Spinal cord (tissue), 10 donors: Measurements from ENCODE around the gene PCBD1. TPM values are rescaled to one million over a fixed set of nuclear protein-coding genes. Genes with fewer than 3 reads are reported as not detected.

Experiments
- DNase-seq, 6 donors: peaks; one replicate each; pipeline versions ENCODE4 v3.0.0 to v3.0.0-alpha.2; 2013 to 2015; ENCODE audit warnings: low spot score in 6 of 6, low read depth in 4 of 6
- H3K27ac ChIP-seq: one replicate; pipeline ENCODE4 v1.5.1; 2013; ENCODE audit warnings: low read depth, low read length, control low read depth
- H3K27me3 ChIP-seq: one replicate; pipeline ENCODE4 v1.6.1; 2013; ENCODE audit warnings: low read length; ENCODE audit not compliant: control insufficient read depth, insufficient read depth
- H3K36me3 ChIP-seq: one replicate; pipeline ENCODE4 v1.6.1; 2013; ENCODE audit warnings: low read length; ENCODE audit not compliant: control insufficient read depth, insufficient read depth
- H3K4me1 ChIP-seq: one replicate; pipeline ENCODE4 v1.6.1; 2013; ENCODE audit warnings: low read length; ENCODE audit not compliant: control insufficient read depth, insufficient read depth
- H3K4me3 ChIP-seq: one replicate; pipeline ENCODE4 v1.5.1; 2013; ENCODE audit warnings: low read depth, low read length, control low read depth
- H3K9me3 ChIP-seq: one replicate; pipeline ENCODE4 v1.6.1; 2013; ENCODE audit warnings: low read length; ENCODE audit not compliant: control insufficient read depth, insufficient read depth
- WGBS: methylation state at CpG from one replicate; pipeline ENCODE4 v1.1.5; 2013; ENCODE audit warnings: missing lambda C conversion rate; ENCODE audit not compliant: insufficient coverage; 5-methylcytosine and 5-hydroxymethylcytosine counted together
- polyA plus RNA-seq, 2 donors: library from polyadenylated mRNA; unstranded; fragments of 120-200 nt; gene quantifications; one replicate each; pipeline ENCODE4 v1.2.1, GENCODE V29; 2013; ENCODE audit not compliant: insufficient read length in 2 of 2
- total RNA-seq, 2 donors: library from RNA; depleted of rRNA in 1 of 2; stranded (reverse); fragments of 120-200 nt in 1 of 2; fragments of >200 nt in 1 of 2; gene quantifications; one replicate each; pipeline versions ENCODE4 v1.2.3 to v1.2.4, GENCODE V29; 2013 to 2014
- donor health status: healthy.

Gene PCBD1
- total and polyA plus RNA-seq, 4 donors = 29.2 to 88.1 (median 76.8) TPM

DNA sequence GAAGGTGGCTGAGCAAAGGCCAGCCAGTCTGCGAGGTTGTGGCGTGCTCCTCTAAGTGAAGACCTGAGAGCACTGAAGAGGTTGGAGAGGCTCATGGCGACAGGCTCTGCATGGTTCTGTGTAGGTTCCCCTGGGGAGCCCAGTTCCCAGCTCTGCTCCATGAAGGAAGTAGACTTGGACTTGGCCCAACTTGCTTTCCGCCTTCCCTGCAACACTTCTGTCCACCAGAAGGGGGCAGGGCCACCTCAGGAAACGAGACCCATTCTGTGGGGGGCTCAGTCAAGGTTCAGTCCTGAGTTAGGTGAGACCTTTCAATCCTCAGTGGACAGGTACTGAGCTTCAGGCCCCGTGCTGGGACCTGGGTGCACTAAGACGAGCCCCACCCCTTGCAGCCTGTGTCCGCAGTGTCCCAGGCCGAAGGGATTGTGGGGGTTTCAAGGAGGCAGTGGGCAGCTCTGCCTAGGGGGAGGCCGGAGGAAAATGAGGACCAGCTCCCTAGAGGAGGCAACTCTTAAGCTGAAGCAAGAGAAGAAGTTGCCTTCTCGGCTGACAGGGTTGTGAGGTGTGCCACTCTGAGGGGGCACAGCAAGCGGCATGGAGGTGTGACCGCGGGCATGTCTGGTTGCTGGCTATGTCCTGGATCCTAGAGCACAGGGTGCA, 15.0 kb upstream of the PCBD1 start:
- DNase-seq = peak in 5 of 6 donors; percentile 43 to 87 (median 49)
- no peak overlapping the region for H3K27ac ChIP-seq
- no peaks in the 10 kb centered on the region for H3K36me3 ChIP-seq
- 55% methylated on average over 14 of the region's 14 CpGs for WGBS
- H3K4me1 ChIP-seq = peaks cover 16% of the 10 kb centered on the region
- H3K4me3 ChIP-seq = no peak overlapping the region
- no peaks in the 10 kb centered on the region for H3K9me3 ChIP-seq
- no peaks in the 10 kb centered on the region for H3K27me3 ChIP-seq

DNA sequence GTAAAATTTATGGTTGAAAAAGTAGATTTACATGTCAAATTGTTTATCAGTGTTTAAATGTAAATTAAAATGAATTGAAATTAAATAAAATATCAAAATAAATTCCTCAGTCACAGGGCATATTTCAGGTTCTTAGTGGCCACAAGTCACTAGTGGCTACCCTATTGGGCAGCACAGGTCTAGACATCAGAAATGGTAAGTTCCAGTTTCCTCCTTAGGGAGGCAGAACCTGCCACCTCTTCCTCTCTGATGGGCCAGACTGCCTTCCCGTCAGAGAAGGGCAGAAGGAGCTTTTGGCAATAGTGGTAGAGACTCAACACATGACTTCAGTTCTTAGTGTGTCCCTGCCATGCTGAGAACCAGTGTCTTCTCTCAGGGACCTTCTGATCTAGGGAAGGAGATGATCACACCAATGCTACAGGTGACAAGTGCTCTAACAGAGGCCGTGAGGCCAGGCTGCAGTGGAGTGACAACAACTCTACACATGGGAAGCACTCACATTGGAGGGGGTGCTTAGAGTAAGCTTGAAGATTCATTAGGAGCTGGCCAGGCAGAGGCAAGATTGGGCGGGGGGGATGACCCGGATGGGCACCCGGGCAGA, 14.4 kb upstream of the PCBD1 start:
- WGBS = 86% methylated on average over 5 of the region's 5 CpGs
- no peak for DNase-seq
- no peaks in the 10 kb centered on the region for H3K36me3 ChIP-seq
- H3K4me3 ChIP-seq = no peak overlapping the region
- H3K4me1 ChIP-seq = peaks cover 16% of the 10 kb centered on the region
- H3K27ac ChIP-seq = no peak overlapping the region
- H3K27me3 ChIP-seq = no peaks in the 10 kb centered on the region
- H3K9me3 ChIP-seq = no peaks in the 10 kb centered on the region

DNA sequence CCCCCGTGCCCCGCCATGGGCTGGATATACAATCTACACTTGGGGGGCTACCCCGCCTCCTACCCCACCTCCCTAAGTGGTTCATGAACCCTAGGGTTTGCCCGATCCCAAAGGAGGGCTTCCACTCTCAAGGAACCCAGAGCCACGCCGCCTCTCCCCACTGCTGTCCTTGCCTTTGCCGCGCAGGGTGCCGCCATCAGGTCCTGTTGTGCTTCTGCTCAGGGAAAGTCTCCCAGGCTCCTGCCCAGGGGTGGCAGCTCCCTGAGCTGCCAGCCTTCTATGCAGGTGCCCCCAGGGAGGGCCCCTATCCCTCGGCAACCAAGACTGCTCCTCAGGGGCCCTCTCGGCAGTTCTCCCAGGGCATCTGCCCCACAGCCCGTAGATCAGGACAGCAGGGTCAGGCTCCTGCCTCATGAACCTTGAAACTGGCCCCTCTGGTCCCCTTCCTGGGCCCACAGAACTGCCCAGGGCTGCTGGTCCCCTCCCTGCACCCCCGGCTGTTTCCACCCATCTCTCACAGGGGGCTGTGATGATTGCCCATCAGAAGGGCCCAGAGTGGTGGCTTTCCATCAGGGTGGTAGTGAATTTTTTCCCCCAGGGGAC, 13.0 kb upstream of the PCBD1 start:
- Histone ChIP-seq H3K4me1 (peaks cover 8% of the 10 kb centered on the region), H3K27ac (no peak overlapping the region), H3K27me3 (no peaks in the 10 kb centered on the region), H3K9me3 (no peaks in the 10 kb centered on the region), H3K4me3 (no peak overlapping the region), H3K36me3 (no peaks in the 10 kb centered on the region)
- WGBS = 82% methylated on average over 12 of the region's 13 CpGs
- no peak for DNase-seq

DNA sequence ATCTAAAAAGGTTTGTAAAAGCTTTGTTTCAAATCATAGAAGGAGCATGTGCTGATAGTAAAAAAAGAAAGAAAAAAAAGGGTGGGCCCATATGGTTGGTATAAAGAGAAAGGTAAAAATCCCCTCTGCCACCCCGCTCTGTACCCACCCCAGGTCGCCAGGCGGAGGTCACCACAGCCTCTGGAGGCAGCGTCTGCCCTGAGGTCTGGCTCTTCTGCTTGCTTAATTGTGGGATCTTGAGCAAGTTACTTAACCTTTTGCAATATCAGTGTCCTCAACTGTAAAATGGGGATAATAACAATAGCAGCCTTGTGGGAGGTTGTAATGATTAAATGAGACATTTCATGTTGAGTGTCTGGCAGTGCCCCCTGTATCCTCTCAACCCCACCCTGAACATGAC, 10.7 kb upstream of the PCBD1 start:
- H3K27me3 ChIP-seq = no peaks in the 10 kb centered on the region
- WGBS = no CpG with 5 or more reads among the region's 4 CpGs
- no peaks in the 10 kb centered on the region for H3K36me3 ChIP-seq
- H3K4me3 ChIP-seq = no peak overlapping the region
- no peak overlapping the region for H3K27ac ChIP-seq
- H3K4me1 ChIP-seq = peaks cover 8% of the 10 kb centered on the region
- no peak for DNase-seq
- no peaks in the 10 kb centered on the region for H3K9me3 ChIP-seq

DNA sequence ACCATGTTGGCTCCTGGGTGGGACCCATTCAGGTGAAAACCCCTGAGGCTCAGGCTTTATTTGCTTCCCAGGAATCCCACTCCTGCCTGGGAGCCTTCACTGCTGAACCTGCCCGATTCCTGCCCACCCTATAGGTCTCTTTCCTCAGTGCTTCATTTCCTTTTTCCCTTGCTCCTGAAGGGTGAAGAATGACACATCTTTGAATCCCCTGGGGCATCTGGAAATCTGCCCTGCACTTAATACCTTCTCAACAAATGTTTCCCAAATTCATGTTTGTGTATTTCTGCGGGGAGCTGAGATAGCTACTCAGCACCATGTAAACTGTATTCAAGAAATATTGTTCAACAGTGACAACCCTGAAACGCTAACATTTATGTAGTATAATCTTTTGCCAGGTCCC, 10.3 kb upstream of the PCBD1 start:
- H3K9me3 ChIP-seq = no peaks in the 10 kb centered on the region
- no peaks in the 10 kb centered on the region for H3K36me3 ChIP-seq
- no peak overlapping the region for H3K27ac ChIP-seq
- no peak for DNase-seq
- H3K4me3 ChIP-seq = no peak overlapping the region
- no peaks in the 10 kb centered on the region for H3K27me3 ChIP-seq
- WGBS = no CpG with 5 or more reads among the region's 3 CpGs
- peaks cover 8% of the 10 kb centered on the region for H3K4me1 ChIP-seq

DNA sequence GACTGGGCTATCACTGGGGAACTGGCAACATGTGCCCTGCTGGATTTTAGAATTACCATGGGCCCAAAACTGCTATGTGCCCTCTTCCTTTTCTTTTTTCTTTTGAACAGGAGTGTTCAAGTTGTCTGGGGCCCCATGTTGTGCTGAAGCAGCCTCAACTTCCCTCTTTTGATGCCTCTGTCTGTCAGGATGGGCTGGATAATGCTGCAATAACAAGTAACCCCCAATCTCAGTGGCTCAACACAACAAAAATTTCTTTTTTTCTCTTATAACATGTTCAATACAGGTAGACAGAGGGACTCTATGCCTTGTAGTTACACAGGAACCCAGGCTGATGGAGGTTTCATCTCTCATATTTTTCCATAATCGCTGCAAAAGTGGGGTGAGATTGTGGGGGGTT, 8.2 kb upstream of the PCBD1 start:
- 100% methylated on average over 1 of the region's 1 CpG for WGBS
- Histone ChIP-seq H3K4me1 (no peaks in the 10 kb centered on the region), H3K36me3 (no peaks in the 10 kb centered on the region)

DNA sequence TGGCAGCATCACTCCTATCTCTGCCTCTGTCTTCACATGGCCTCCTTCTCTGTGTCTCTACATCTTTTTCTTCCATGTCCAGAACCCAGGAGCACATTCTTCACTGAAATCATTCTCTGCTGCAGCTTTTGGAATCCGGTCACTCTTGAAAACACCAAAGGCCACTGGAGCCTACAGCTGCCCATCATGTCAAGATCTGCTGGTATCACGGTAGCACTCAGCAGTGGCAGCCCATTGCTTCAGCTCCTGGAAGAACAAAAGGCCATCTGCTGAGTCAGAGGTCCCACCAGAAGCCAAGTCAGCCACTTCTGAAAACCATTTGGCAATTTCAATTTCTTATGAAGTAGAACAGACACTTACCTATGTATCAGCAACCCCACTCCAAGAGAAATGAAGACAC, 6.1 kb upstream of the PCBD1 start:
- DNase-seq = no peak
- no peaks in the 10 kb centered on the region for H3K27me3 ChIP-seq
- no peaks in the 10 kb centered on the region for H3K9me3 ChIP-seq
- H3K4me3 ChIP-seq = no peak overlapping the region
- WGBS = 59% methylated on average over 2 of the region's 2 CpGs
- no peaks in the 10 kb centered on the region for H3K36me3 ChIP-seq
- no peak overlapping the region for H3K27ac ChIP-seq
- H3K4me1 ChIP-seq = peaks cover 6% of the 10 kb centered on the region

More for the DNA sequence above, 8.2 kb upstream of the PCBD1 start:
- no peaks in the 10 kb centered on the region for H3K27me3 ChIP-seq
- DNase-seq = no peak
- no peaks in the 10 kb centered on the region for H3K9me3 ChIP-seq
- H3K27ac ChIP-seq = no peak overlapping the region
- H3K4me3 ChIP-seq = no peak overlapping the region

DNA sequence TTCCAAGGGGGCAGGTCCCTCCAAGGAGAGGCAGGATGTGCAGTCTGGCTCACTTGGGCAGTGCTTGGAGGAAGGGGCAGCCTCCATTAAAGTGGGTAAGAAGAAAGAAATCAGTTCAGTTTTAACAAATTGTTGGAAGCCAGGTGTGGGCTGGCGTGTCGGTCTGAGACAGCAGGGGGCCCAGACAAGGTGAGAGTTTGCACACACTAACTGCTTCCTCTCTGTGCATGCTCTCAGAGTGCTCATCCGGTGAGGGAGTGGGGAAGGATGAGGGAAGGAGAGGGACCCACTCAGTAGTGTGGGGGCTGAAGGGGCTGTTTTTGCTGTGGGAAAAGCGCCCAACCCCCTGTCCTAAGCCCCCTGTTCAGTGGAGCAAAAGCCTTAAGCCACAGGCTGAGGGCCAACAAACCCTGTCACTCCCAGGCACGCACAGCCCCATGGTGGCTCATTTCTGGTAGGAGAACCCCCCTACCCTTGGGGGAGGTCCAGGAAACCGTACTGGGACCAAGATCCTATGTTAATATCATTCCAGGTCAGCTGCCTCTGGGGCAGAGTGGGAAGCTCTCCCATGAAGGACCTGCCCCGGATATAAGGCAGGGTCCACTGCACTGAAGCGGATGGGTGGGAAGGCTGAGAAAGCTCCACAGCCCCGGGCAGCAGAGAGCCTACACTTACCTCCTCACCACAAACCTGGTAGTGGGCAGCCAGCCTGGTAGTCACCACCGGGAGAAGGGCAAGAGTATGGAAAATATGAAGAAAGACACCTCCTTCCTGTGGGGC, 5.1 kb upstream of the PCBD1 start:
- H3K36me3 ChIP-seq = no peaks in the 10 kb centered on the region
- H3K27me3 ChIP-seq = no peaks in the 10 kb centered on the region
- H3K4me3 ChIP-seq = no peak overlapping the region
- no peak overlapping the region for H3K27ac ChIP-seq
- 83% methylated on average over 4 of the region's 10 CpGs for WGBS
- no peaks in the 10 kb centered on the region for H3K9me3 ChIP-seq
- no peak for DNase-seq
- H3K4me1 ChIP-seq = peaks cover 10% of the 10 kb centered on the region

DNA sequence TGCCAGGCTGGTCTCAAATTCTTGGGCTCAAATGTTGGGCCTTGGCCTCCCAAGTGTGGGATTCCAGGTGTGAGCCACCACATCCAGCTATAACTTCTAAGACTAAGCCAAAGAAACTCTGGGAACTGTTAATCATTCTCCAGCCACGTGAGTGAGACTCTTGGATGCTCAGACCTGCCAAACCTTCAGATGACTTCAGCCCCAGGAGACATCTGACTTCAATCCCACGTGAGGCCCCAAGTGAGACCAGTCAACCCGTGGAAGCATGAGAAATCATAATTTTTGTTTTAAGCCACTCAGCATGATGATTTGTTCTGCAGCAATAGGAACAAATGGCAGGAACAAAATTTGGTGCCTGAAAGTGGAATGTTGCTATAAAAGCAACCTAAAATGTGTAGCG, 4.3 kb upstream of the PCBD1 start:
- no peak for DNase-seq
- H3K4me3 ChIP-seq = no peak overlapping the region
- no peak overlapping the region for H3K27ac ChIP-seq
- peaks cover 12% of the 10 kb centered on the region for H3K4me1 ChIP-seq
- no peaks in the 10 kb centered on the region for H3K9me3 ChIP-seq
- no peaks in the 10 kb centered on the region for H3K27me3 ChIP-seq
- 84% methylated on average over 3 of the region's 4 CpGs for WGBS
- H3K36me3 ChIP-seq = no peaks in the 10 kb centered on the region
